MCF 10A (cell line): ENCODE measurements around the gene SLC10A1. TPM values are rescaled to one million over a fixed set of nuclear protein-coding genes. Genes with fewer than 3 reads are reported as not detected.

Source experiments
- BruUV-seq: library from RNA; stranded (reverse); fragments of 400-500 nt; replicated peaks from 2 replicates; lab custom pipeline; 2021; lab: Mats Ljungman, UMichigan
- CTCF ChIA-PET: fragments of 300-600 bp; sonication (Branson Sonifier 250); formaldehyde crosslinking; extraction: SDS; loops from one replicate; lab custom pipeline; 2021; ENCODE audit warnings: antibody characterized with exemption, inconsistent platforms; lab: Yijun Ruan, JAX
- POLR2A ChIA-PET: fragments of 300-600, 350-650 bp; sonication (Branson Sonifier 250); formaldehyde crosslinking; extraction: SDS; loops from one replicate; lab custom pipeline; 2020; ENCODE audit warnings: antibody characterized with exemption, inconsistent platforms; lab: Yijun Ruan, JAX
- DNase-seq: peaks from one replicate; pipeline ENCODE4 v3.0.0-alpha.2; 2018; ENCODE audit not compliant: unreplicated experiment
- H3K27ac Mint-ChIP-seq: one replicate; pipeline ENCODE4 v1.8.0; 2022; ENCODE audit warnings: mild to moderate bottlenecking, low read depth, mixed read lengths; ENCODE audit not compliant: unreplicated experiment
- H3K27me3 Mint-ChIP-seq: one replicate; pipeline ENCODE4 v1.8.0; 2022; ENCODE audit warnings: mixed read lengths; ENCODE audit not compliant: insufficient read depth, unreplicated experiment
- H3K36me3 Mint-ChIP-seq: one replicate; pipeline ENCODE4 v1.8.0; 2022; ENCODE audit warnings: mild to moderate bottlenecking, moderate library complexity, mixed read lengths; ENCODE audit not compliant: insufficient read depth, unreplicated experiment
- H3K4me1 Mint-ChIP-seq: one replicate; pipeline ENCODE4 v1.8.0; 2022; ENCODE audit warnings: mixed read lengths; ENCODE audit not compliant: insufficient read depth, unreplicated experiment
- H3K4me3 Mint-ChIP-seq: one replicate; pipeline ENCODE4 v1.8.0; 2022; ENCODE audit warnings: mild to moderate bottlenecking, moderate library complexity, mixed read lengths; ENCODE audit not compliant: unreplicated experiment
- H3K9me3 Mint-ChIP-seq: one replicate; pipeline ENCODE4 v1.8.0; 2022; ENCODE audit warnings: mixed read lengths; ENCODE audit not compliant: unreplicated experiment
- CTCF ChIP-seq: fragments of 200-600 bp; IDR thresholded peaks from one replicate; pipeline ENCODE4 v1.8.0; 2022; ENCODE audit warnings: antibody characterized with exemption, mild to moderate bottlenecking; ENCODE audit not compliant: unreplicated experiment
- intact Hi-C: fragments of 100-400 bp; cut with micrococcal nuclease; formaldehyde crosslinking; loops from 2 replicates; pipeline ENCODE4 v1.14.1; 2022
- total RNA-seq: library from RNA; stranded (reverse); gene quantifications from 2 replicates; pipeline ENCODE4 v1.2.3, GENCODE V29; 2022

The SLC10A1 gene
- total RNA-seq, 1 experiment from 2014 or later, result not detected

DNA sequence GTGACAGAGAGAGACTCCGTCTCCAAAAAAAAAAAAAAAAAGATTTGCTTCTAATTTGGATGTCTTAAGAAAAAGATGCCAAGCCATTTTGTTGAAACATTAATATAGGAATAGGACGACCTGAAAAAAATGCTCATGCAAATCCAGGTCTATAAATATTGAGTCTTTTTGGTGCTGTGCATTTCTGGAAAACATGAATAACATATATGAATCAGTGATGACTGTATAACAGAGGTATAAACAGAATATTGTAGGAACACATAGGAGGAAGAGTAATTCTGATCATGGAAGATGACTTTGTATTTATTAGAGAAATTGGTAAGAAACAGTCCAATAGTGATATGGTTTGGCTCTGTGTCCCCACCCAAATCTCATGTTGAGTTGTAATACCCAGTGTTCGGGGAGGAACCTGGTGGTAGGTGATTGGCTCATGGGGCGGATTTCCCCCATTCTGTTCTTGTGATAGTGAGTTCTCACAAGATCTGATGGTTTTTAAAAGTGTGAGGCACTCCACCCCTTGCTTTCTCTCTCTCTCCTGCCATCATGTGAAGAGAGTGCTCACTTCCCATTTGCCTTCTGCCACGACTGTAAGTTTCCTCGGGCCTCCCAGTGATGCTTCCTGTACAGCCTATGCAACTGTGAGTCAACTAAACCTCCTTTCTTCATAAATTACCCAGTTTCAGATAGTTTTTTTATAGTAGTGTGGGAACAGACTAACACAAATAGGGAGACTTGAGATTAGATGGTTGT, 33.1 kb downstream of the SLC10A1 start:
- intact Hi-C loops, result no loop called here
- no peaks in the 10 kb centered on the region for H3K27me3 Mint-ChIP-seq

DNA sequence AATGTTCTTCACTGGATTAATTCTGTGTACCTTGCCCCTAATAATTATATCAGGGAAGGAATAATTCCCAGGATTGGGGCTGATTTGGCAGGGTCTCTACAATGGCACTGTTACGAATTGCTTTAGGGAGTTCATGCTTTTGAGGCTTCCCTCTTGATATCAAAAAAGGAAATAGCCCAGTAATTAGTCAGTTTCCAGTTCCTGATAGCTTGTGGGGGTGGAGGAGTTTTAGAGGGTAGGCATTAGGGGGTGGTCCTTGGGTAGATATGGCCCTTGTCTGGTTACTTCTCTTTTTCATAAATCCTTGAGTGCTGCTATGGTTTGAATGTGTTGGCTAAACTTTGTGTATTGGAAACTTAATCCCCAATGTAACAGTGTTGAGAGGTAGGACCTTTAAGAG, 36.2 kb downstream of the SLC10A1 start:
- no peaks in the 10 kb centered on the region for H3K9me3 Mint-ChIP-seq
- no peak for TF ChIP-seq CTCF
- intact Hi-C loops, result no loop called here

More for the DNA sequence above, 33.1 kb downstream of the SLC10A1 start:
- no peak for DNase-seq
- H3K4me3 Mint-ChIP-seq, result no peak overlapping the region
- BruUV-seq, result no TSS peak
- peaks cover 8% of the 10 kb centered on the region for H3K4me1 Mint-ChIP-seq
- CTCF ChIA-PET, result interaction anchor here (1.1 kb wide), 1 partner anchor 37 kb away, joined by 3 read pairs; no protein-coding TSS in a partner anchor
- H3K36me3 Mint-ChIP-seq, result peaks cover 25% of the 10 kb centered on the region
- H3K27ac Mint-ChIP-seq, result no peak overlapping the region
- POLR2A ChIA-PET, result interaction anchor here (0.6 to 0.7 kb wide), 2 partner anchors 48 to 184 kb away, joined by 3 read pairs; no protein-coding TSS in a partner anchor
- H3K9me3 Mint-ChIP-seq, result no peaks in the 10 kb centered on the region
- TF ChIP-seq CTCF, result no peak

DNA sequence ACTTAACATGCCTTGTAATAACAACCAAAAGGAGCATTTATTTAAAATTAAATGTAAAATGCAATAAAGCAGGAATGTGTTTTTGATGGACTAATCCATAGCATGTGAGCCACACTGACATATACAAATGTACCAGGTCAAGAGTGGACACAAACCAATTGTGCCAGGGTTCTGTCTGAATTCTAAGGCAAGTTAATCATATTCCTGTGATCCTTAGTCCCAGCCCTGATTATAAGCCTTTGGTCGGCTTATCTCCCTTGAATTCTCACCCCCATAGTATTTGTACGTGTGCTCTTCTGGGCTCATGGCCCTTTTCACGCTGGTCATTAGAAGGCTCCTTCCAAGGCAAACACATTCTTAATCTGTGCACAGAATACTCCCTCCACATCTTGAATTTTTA, 40.7 kb downstream of the SLC10A1 start:
- intact Hi-C loops, result no loop called here
- H3K4me3 Mint-ChIP-seq, result no peak overlapping the region
- POLR2A ChIA-PET, result interaction anchor here (1.4 to 3.0 kb wide), 2 partner anchors 10 to 11 kb away, joined by 3 to 15 read pairs; partner anchors contain the start of gene SRSF5
- no peak overlapping the region for H3K27ac Mint-ChIP-seq
- DNase-seq, result no peak
- no peaks in the 10 kb centered on the region for H3K4me1 Mint-ChIP-seq
- no peaks in the 10 kb centered on the region for H3K36me3 Mint-ChIP-seq
- TF ChIP-seq CTCF, result no peak
- no peaks in the 10 kb centered on the region for H3K27me3 Mint-ChIP-seq
- BruUV-seq, result no TSS peak
- no peaks in the 10 kb centered on the region for H3K9me3 Mint-ChIP-seq
- CTCF ChIA-PET, result no interaction called here

More for the DNA sequence above, 36.2 kb downstream of the SLC10A1 start:
- Mint-ChIP-seq H3K27ac (no peak overlapping the region), H3K4me3 (no peak overlapping the region), H3K27me3 (no peaks in the 10 kb centered on the region), H3K36me3 (no peaks in the 10 kb centered on the region), H3K4me1 (no peaks in the 10 kb centered on the region)
- CTCF ChIA-PET, result no interaction called here
- BruUV-seq, result no TSS peak
- POLR2A ChIA-PET, result no interaction called here
- no peak for DNase-seq

DNA sequence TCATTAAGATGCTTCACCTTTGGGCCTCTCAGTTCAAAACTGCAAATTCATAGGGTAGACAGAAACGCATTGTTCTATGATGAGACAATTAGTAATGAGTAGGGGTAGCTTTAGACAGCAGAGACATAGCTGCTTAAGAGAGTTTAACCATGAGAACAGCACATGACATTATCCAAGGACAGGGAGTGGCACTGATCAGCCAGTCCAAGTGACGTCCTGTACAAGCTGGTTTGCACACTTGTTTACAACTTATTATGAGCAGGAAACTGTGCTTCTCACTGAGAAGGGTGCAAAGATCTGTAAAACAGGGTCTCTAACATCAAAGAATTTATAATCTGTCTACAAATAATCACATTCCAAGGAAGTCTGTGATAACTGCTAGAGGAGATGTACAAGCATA, 41.3 kb downstream of the SLC10A1 start:
- H3K27ac Mint-ChIP-seq, result no peak overlapping the region

More for the DNA sequence above, 41.3 kb downstream of the SLC10A1 start:
- H3K4me1 Mint-ChIP-seq, result no peaks in the 10 kb centered on the region
- BruUV-seq, result no TSS peak
- no peak for DNase-seq
- H3K36me3 Mint-ChIP-seq, result no peaks in the 10 kb centered on the region
- intact Hi-C loops, result no loop called here
- ChIA-PET POLR2A (interaction anchor here (1.4 to 3.0 kb wide), 2 partner anchors 10 to 12 kb away, joined by 3 to 15 read pairs; partner anchors contain the start of gene SRSF5), CTCF (no interaction called here)
- TF ChIP-seq CTCF, result no peak
- no peak overlapping the region for H3K4me3 Mint-ChIP-seq
- no peaks in the 10 kb centered on the region for H3K9me3 Mint-ChIP-seq
- no peaks in the 10 kb centered on the region for H3K27me3 Mint-ChIP-seq
